H54 (cell line): ENCODE results near the gene SLC38A4.
A peak's percentile ranks its signal among the peaks of the same experiment; 100 is the strongest.
"Not testable (repeated sequence)": the region's sequence is repeated elsewhere in the genome, so short reads cannot be mapped to it uniquely, and the experiment has no call there.

Source experiments
- DNase-seq: peaks from one replicate; pipeline ENCODE4 v3.0.0; 2011; ENCODE audit warnings: low spot score, mixed read lengths; ENCODE audit not compliant: insufficient read length
- FAIRE-seq: peaks from 3 replicates; lab custom pipeline; 2011; peaks lifted over from hg19 to GRCh38; lab: Jason Lieb, UNC
- POLR2A ChIP-seq: IDR thresholded peaks from 2 replicates; pipeline ENCODE4 v1.6.1; 2011; ENCODE audit warnings: low read depth, mild to moderate bottlenecking, low read length

Gene SLC38A4

GRCh38 chr12:46825591-46826414 is at the start of gene SLC38A4:
SLC38A4 (minus strand) TSS chr12:46825997; CDS start chr12:46793071, 32,926 bp downstream.
- DNase-seq = peak; percentile 43
- TF ChIP-seq POLR2A = no peak
- FAIRE-seq = peak; percentile 62

GRCh38 chr12:46875095-46875494 is 49.3 kb upstream of the SLC38A4 start:
- TF ChIP-seq POLR2A = no peak
- no peak for FAIRE-seq
- no peak for DNase-seq

GRCh38 chr12:46874642-46875041 is 48.8 kb upstream of the SLC38A4 start:
- TF ChIP-seq POLR2A = no peak
- FAIRE-seq (peak; percentile 65), DNase-seq (peak; percentile 4)

- FAIRE-seq (no peak), DNase-seq (no peak)
- no peak for TF ChIP-seq POLR2A
Measured at GRCh38 chr12:46872135-46872534, 46.3 kb upstream of the SLC38A4 start.

- DNase-seq (no peak), FAIRE-seq (no peak)
Measured at GRCh38 chr12:46865311-46865710, 39.5 kb upstream of the SLC38A4 start.

GRCh38 chr12:46858368-46858767 is 32.6 kb upstream of the SLC38A4 start:
- TF ChIP-seq POLR2A = no peak
- FAIRE-seq (no peak), DNase-seq (no peak)

More at GRCh38 chr12:46865311-46865710, 39.5 kb upstream of the SLC38A4 start:
- no peak for TF ChIP-seq POLR2A

- no peak for DNase-seq
- FAIRE-seq = no peak
- TF ChIP-seq POLR2A = no peak
Measured at GRCh38 chr12:46857486-46857885, 31.7 kb upstream of the SLC38A4 start.

GRCh38 chr12:46855760-46856159 is 30.0 kb upstream of the SLC38A4 start:
- TF ChIP-seq POLR2A = no peak
- FAIRE-seq (no peak), DNase-seq (no peak)

GRCh38 chr12:46854188-46854587 is 28.4 kb upstream of the SLC38A4 start:
- FAIRE-seq, DNase-seq: not testable (repeated sequence)

GRCh38 chr12:46848792-46849191 is 23.0 kb upstream of the SLC38A4 start:
- not testable (repeated sequence) for DNase-seq, FAIRE-seq

- FAIRE-seq (no peak), DNase-seq (no peak)
- no peak for TF ChIP-seq POLR2A
Measured at GRCh38 chr12:46847001-46847400, 21.2 kb upstream of the SLC38A4 start.

GRCh38 chr12:46843811-46844210 is 18.0 kb upstream of the SLC38A4 start:
- FAIRE-seq = no peak
- no peak for TF ChIP-seq POLR2A
- DNase-seq = no peak

- TF ChIP-seq POLR2A = no peak
- FAIRE-seq (no peak), DNase-seq (no peak)
Measured at GRCh38 chr12:46841891-46842290, 16.1 kb upstream of the SLC38A4 start.

GRCh38 chr12:46839964-46840363 is 14.2 kb upstream of the SLC38A4 start:
- no peak for TF ChIP-seq POLR2A
- FAIRE-seq (peak; percentile 27), DNase-seq (no peak)

- DNase-seq (no peak), FAIRE-seq (no peak)
- TF ChIP-seq POLR2A = no peak
Measured at GRCh38 chr12:46839232-46839631, 13.4 kb upstream of the SLC38A4 start.
